NCI-H1694 treated with DMSO at 0.1 percent for 48 hours (cell line): ENCODE results near the gene NECTIN1.

ENCODE experiments used
- DNase-seq: peaks from one replicate; lab custom pipeline; 2025; lab: John Stamatoyannopoulos, UW

Gene NECTIN1

DNA sequence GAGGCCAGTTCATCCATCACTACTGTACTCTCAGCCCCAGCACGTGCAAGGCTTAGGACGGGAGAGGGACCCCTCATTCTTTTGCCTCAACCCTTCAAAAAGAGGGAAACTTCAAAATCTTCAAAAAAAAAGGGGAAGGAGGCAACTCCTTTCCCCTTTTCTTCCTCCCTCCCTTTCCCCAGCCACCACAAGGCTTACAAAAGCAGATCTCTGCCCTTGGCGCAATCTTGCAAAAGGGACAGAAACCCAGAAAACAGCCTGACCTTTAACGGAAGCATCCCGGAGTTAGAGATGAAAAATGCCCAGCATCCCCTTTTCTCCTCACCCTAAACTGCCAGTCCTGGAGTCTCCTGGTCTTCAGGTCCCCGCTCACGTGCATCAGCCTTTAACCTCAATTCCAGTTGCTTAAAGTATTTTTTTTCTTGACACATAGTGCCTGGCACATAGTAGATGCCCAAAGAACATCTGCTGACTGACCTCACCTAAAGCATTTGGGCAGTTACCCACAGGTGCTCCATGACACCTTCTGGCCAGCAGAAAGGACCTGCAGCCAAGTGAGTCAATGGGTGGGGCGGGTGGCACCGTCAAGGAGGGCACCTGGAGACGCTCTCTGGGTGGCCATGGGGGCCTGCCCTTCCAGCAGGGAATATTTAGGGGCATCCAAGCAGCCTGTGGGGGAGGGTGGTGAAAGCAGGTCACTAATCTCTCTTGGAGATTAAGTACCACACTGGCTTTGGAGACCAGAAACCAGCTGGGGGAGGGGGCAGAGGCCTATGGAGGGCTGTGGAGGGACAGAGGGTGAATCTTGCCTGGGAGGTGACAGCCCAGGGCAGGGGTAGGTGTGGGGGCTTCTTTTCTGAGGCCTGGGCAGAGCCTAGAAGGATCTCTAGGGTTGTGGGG is 16.3 kb downstream of the NECTIN1 start:
- no peak for DNase-seq

DNA sequence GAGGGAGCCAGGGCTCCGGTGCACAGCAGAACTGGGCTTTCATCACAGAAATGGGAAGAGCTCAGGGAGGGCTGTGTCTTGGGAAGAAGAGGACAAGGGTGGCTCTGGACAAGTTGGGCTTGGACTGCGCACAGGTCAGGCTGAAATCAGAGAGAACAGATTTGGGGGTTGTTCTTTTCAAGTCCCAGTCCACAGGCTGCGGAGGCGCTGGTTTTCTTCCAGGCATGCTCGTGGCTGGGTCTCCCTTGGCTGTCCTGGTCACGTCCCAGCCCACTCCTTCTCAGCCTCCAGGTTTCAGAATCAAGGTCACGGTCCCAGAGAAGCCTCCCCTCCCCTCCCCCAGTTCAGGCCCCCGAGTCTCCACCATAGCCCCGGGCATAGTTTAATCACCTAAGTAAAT is 17.0 kb downstream of the NECTIN1 start:
- no peak for DNase-seq

DNA sequence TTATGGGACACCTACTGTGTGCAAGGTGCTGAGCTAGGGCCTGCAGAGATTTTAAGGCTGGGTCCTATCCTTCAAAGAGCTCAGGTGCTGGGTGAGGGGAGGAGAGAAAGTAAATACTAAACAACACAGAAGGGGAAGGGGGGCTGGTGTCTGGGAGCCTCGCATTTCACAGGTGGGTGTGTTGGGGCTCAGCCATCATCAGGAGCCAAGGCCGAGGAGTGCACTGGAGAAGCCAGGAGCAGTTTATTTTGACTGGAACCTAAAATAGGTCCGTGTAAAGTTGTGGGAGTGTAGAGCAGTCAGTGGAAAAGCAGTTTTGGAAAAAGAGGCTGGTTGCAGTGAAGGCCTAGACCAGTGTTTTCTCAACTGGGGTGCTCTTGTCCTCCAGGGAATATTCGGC is 17.5 kb downstream of the NECTIN1 start:
- no peak for DNase-seq

DNA sequence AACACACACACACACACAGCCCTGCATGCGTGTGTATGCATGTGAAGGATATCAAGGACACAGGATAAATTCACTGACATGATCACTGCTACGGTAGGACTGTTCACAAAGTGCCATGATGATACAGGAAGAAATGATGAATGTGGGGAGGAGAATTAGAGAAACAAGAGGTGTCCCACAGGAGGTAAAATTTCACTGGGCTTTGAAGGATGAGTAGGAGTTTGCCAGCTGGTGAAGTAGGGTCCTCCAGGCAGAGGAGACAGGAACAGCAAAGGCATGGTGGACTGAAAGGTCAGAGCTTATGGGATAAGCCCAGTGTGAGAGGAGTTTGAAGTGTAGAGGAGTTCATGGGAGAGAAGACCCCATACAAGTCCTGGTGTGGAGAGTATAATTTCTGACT is 18.6 kb downstream of the NECTIN1 start:
- no peak for DNase-seq

DNA sequence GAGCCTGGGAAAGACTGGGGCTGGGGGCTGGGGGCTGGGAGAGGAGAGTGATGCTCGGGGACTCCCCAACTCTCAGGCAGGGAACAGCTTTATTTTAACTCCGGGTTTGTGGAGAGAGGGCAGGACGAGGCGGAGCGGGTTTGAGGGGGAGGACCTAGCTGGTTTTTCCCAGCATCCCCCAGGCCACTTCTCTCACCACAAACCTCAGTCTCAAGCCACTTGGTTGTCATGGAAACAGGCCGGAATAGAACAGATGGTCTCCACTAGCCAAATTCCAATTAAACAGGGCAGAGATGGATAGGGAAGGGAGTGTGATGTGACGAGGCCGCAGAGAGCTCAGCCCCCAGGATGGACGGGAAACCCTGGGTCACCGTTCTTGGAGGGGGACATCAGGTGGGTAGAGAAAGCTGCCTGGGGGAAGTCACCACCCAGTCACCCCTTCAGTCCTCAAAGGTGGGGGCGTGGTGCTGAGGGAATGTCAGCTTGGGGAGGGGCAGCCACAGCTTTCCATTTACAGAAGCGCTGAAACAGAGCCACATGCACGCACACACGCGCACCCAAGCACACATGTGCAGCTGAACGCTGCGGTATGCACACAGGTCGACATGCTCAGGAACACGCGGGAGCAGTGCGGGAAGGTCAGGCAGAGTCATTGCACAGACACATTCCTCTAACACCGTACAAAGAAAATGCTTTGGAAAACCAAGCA is 19.2 kb downstream of the NECTIN1 start:
- DNase-seq: peak; percentile 80

DNA sequence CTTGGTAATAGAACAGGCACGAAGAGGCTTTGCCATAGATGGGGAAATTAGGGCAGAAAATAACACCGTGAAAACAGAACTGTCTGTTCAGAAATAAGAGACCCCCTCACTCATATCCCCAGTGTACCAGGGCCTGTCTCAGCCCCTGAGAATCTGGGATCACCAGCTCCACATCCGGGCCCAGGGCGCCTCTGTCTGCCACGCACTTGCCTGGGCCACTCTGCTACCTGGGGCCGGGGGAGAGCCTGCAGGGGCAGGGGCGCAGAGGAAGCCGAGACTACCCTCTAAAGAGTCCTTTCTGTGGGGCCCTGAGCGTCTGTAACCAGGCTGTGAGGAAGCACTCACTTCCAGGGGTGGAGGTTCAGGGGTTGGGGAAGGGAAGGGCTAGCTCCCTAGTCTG is 19.8 kb downstream of the NECTIN1 start:
- DNase-seq: no peak

DNA sequence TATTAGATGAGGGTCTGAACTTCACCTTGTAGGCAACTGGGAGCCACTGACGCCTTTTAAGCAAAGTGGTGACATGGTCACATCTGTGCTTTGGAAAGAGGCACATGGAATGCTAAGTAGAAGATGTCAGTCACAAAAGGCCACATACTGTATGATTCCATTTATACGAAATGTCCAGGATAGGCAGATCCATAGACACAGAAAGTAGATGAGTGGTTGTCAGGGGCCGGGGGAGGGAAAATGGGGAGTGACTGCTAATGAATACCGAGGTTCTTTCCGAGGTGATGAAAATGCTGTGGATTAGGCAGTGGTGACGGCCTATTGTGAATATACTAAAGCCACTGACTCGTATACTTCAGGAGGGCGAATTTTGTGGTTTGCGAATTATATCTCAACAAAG is 20.6 kb downstream of the NECTIN1 start:
- no peak for DNase-seq

DNA sequence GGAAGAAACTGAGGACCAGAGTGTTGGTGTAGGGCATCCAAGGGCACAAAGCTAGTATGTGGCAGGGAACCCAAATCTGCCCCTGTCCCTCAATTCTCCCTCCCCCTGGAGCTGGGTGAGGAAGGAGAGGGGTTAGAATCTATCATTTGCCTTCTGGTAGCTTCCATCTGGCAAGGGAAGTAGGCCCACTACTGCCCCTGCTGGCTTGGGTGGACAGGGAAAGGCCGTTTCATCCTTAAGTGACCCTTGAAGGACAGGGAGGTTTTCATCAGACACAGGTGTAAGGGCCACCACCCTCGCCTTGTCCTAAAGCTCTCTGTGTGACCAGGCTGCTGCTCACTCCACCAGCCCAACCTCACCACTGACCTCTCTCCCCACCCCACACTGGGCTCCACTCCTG is 22.1 kb downstream of the NECTIN1 start:
- DNase-seq: no peak

DNA sequence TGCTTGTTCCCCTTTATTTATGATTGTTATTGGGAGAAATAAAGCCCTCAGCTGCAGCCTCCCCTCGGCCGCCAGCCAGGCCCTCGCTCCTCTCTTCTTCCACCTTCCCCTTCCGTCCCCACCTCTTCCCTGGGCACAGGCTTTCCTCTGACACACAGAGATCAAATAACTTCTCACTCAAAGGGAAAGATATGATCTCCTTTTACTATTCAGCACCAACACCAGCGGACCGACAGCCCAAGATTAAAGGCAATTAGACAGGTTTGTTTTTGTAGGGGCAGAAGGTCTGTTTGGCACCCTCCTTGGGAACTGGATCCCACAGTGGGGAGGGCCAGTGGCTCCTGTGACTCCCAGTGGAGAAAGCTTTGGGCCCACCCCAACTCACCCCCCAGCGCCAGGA is 23.0 kb downstream of the NECTIN1 start:
- no peak for DNase-seq

DNA sequence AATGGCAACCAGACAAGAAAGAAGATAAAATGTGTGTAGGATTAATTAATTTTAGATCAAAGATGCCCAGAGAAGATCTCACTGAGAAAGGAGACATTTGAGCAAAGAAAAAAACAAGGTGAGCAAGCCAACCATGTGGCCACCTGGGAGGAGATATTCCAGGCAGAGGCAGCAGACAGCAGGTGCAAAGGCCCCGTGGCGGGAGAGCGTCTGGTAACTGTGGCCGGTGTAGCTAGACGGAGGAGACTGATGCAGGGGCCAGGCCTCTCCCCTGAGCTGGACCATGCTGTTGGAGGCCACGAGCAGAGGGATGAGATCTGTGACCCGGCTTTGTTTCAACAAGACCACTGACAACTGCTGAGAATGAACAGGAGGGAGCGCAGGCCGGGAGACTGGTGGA is 23.6 kb downstream of the NECTIN1 start:
- DNase-seq: no peak

DNA sequence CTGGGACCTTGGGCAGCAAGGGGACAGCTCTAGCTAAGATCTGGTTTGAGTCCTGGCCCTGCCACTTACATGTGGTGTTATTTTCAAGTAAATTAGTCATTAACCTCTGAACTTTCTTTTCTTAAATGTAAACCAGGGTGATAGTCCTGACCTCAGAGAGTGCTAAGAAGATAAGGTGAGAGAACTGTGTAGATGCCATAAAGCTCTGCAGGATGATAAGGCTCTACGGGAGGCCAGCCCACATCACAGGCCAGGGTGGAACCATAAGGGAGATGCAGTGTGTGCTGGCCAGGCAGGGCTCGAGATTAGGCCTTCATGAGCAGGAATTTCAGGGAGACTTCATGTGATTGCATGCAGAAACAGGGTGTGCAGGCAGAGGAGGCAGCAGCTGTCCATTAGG is 24.2 kb downstream of the NECTIN1 start:
- DNase-seq: no peak

DNA sequence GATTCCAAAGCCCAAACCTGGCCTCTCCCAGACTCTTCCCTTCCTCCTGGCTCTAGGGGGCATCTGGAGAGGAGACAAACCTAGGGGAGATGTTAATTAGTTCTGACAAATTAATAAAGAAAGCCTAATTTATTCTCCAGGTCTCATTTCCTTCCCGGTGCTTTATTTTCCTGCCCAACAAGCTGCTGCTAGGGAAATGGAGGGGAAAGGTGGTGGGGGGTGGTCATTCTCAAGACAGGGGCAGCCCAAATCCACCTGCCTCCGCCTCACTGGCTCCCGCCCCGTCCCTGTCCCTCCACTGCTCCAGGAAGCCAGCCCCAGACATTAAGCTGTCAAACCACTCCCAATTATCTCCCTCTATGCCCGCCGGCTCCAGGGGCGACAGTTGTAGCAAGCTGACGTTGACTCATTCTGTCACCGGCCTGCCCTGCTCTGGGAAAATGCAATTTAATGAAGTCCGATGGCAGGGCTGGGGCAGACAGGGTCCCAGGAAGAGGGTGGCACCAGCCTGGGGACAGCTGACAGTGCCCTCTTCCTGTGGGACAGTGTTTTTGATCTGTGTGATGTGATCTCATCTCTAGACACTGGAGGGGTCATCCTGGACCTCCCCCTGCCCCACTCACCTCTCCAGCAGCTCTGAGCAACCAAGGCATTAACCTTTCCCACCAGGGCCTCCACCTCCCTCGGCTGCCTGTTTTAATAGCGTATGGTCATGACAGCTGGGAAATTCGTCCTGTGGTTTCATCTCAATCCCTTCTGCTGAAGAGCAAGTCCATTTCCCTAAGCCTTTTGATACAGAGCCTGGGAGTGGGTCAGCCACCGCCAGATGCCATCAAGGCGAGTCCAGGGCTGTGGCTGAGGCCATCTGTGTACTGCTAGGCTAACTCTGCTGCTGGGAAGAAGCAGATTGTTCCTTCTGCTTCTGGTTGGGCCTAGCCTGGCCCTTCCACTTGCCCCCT is 27.1 kb downstream of the NECTIN1 start:
- no peak for DNase-seq

DNA sequence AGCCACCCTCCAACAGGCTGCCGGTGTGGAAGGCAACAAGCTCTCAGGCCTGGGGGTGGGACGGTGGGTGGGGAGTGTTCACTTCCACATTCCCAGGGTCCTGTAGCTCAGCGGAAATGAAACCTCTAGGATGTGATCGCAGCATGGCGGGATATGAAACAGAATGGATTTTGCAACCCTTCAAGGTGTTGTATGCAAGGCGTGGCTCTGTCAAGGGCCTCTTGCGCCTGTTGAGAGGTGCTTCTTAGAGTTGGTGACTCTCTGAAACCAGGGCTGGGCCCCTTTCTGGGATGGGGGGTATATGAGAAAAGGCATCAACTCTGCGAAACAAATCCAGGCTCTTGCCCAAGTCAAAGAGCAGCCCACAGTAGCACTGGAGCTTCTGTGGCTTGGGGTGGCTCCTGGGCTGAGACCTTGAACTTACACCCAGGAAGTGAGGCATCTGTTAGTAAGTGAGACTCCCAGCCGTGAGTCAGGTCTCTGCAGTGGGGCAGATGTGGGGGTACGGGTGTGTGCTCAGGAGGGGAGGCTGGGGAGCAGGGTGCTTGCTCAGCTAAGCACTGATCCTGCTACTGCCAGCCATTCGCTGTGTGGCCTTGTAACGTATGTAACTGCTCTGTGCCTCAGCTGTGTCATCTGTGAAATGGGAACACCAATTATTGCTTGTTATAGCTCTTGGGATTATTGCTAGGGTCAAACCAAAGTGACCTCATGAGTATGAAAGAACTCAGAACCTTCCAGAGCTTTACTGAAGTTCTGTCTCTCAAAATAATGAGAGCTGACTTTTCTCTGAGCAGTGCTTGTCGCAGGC is 28.3 kb downstream of the NECTIN1 start:
- no peak for DNase-seq

DNA sequence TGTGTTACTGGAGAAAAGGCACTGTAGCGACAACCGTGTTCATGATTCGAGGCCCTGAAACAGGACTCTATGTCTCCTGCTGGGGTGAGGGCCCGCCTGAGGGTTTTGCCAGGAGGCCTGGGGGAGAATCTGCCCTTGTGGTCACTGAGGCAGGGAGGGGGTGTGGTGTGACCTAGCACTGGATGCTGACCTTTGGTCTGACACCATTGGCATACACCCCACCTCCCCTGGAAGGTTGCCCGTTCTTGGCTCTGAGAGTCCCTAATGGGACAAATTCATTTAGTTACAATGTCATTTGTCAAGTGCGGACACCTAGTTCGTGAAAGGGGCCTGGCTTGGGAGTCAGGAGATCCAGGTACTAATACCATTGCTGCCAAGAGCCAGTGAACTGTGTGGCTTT is 29.0 kb downstream of the NECTIN1 start:
- no peak for DNase-seq

DNA sequence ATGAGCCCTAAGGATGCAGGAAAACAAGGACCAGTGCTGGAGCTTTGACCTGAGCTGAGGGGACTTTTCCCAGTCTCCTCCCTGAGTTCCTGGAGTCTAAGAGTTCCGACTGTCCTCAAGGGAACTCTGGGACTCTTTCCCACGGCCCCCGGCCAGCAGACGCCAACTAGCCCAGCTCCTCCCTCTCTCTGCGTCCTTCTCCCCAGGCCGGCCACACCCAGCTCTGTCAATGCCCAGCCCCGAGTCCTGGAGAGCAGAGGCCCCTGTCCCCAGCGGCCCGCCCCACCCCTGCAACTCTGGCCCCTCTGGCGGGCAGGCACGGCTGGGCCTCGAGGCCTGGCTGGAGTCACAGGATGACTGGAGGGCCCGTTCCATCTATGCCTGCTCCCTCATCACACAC is 29.8 kb downstream of the NECTIN1 start:
- DNase-seq: no peak

DNA sequence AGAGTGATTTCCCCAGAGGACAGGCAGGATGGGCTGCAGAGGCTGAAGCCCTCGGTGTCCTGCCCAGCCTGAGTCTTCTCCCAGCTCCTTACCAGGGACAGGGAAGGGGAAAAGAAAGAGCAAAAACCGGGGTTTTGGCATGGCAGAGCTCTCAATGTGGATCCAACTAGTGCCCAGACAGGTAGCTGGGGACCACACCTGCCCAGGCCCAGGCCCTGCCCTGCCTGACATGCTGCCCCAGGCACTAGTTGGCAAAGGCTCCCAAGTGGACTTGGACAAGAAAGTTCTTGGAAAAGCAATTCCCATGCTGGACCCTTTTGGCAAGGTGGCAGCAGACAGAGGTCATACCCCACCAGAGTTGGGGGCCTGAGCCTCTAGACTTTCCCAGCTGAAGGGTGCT is 31.1 kb downstream of the NECTIN1 start:
- DNase-seq: no peak

DNA sequence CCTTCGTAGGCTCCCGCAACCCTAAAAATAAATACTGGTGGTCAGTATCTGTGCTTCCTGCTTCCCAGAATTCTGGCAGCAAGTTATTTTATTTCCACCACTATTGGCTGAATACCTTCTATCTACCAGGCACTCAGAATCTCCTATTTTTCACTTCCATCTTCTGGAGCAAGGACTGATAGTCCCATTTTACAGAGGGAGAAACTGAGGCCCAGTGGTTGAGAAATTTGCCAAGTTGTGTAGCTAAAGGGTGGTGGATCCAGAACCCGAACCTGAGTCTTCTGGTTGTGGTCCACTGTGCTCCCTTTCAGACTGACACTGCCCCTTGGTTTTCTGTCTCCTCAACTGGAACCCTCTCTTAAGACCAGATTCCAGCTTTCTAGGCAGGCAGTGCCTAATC is 31.6 kb downstream of the NECTIN1 start:
- no peak for DNase-seq

DNA sequence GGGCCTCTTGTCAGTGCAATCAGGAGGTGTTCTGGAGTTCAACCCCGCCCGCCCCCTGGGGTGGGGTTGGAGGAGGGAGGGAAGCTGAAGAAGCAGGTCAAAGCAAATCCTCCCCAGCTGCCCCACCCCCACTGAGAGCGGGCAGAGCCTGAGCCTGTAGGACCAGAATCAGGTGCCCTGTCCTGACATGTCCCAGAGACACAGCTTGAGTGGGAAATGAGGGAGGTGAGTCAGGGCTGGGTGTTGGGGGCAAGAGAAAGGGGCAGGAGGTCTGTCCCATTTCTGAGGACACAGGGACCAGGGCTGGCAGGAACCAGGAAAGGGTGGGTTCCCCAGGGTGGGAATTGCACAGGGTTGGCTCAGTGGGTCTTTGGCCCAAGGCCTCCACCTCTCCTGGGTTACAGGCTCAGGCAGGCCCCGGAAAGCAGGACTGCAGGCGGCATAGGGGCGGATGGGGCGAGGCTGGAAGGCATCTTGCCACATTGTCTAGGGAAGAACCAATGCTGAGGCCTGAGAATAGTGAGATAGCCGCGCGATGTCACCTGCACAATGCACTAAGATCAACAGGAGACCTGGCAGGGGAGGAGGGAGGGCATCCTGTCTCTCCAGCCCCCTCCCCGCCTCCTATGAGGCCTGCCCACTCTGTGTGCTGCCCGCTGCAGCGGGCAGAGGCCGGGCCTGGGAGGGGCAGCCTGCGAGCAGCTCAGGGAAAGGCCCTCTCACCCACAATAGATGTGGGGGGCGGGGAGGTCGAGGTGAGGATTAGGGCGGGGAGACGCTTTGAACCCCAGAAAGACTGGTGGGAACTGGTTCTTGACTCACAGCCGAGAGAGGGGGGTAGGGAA is 32.4 kb downstream of the NECTIN1 start:
- DNase-seq: no peak

DNA sequence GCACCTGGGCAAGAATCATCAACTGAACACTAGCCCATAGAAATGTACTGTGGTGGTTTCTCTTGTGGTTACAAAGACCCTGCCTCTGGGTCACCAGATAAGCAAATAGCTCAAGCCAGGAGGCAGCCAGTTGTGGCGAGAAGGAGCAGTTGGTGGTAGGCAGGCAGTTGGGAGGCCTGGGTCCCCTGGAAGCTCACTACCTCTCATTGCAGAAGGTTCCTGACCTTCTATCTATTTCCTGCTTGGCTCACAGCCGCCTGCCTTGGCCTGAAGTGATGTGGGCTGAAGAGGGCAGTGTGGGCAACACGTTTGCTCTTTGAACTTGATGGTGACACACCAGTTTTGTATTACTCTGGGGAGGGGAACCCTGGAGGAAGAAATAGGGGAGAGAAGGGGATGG is 34.7 kb downstream of the NECTIN1 start:
- DNase-seq: no peak

DNA sequence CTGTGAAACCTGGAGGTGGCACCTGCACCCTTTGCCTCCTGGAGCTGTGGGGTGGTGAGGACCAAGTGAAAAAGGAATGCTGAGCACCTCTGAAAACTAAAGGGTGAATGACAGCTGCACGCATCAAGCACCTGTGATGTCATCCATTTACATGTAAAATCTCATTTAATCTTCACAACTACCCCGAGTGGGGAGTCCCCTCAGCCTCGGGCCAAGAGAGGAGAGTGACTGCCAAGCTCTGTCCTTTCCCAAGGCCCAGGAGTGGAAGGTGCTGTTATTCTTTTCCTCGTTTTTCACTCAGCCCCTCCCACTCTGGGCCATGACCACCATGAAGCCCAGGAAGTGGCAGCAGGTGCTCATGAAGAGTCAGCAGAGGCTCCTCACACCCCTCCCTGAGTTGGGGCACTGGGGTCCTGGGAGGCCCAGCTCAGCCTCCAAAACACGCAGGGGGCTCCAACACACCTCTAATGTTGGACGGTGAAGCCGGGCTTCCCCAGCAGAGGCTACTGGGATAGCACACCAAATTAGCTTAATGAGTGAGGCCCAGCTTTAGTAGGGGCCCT is 35.7 kb downstream of the NECTIN1 start:
- no peak for DNase-seq

DNA sequence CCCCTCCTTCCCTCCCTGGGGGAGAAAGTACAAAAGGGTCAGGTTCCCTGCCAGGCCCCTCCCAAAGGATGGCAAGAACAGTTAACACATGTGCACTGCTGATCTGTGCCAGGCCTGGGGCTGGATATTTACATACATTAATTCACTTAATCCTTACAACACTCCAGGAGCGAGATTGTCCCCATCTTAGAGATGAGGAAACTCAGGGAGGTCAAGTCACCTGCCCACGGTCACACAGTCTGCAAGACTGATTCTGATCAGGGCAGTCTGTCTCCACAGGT is 36.5 kb downstream of the NECTIN1 start:
- DNase-seq: no peak
